WTC11 (cell line): ENCODE results near the gene BBLN. TPM values are rescaled to one million over a fixed set of nuclear protein-coding genes. Genes with fewer than 3 reads are reported as not detected.

Experiments used
- ATAC-seq: fragments of 200-7000 bp; cut with Tn5 transposase; 2 replicates; pipeline ENCODE4 v1.10.0; 2021; ENCODE audit warnings: mild to moderate bottlenecking, moderate library complexity
- CTCF ChIA-PET: fragments of 300-600 bp; sonication (Branson Sonifier 250); formaldehyde crosslinking; loops from one replicate; lab custom pipeline; 2021; ENCODE audit warnings: antibody characterized with exemption; lab: Charles Lee
- POLR2A ChIA-PET: fragments of 350-600 bp; sonication (Branson Sonifier 250); formaldehyde crosslinking; loops from one replicate; lab custom pipeline; 2021; ENCODE audit warnings: antibody characterized with exemption; lab: Charles Lee
- DNase-seq: peaks from one replicate; pipeline ENCODE4 v3.0.0; 2021; ENCODE audit warnings: low spot score
- H3K27ac Mint-ChIP-seq: 2 replicates; pipeline ENCODE4 v1.8.0; 2021; ENCODE audit warnings: mixed read lengths
- H3K27me3 Mint-ChIP-seq: 2 replicates; pipeline ENCODE4 v1.8.0; 2021; ENCODE audit warnings: low read depth, mild to moderate bottlenecking, moderate library complexity, mixed read lengths
- H3K36me3 Mint-ChIP-seq: 2 replicates; pipeline ENCODE4 v1.8.0; 2021; ENCODE audit warnings: mixed read lengths
- H3K4me1 Mint-ChIP-seq: 2 replicates; pipeline ENCODE4 v1.8.0; 2022; ENCODE audit warnings: mixed read lengths
- H3K4me3 Mint-ChIP-seq: 2 replicates; pipeline ENCODE4 v1.8.0; 2021; ENCODE audit warnings: mild to moderate bottlenecking, moderate library complexity, mixed read lengths
- H3K9me3 Mint-ChIP-seq: 2 replicates; pipeline ENCODE4 v1.8.0; 2021; ENCODE audit warnings: mixed read lengths
- ESRRA ChIP-seq: sonication (generic); formaldehyde crosslinking; IDR thresholded peaks from 2 replicates; pipeline ENCODE4 v1.8.1; 2022; ENCODE audit warnings: mild to moderate bottlenecking, missing genetic modification reagents, borderline replicate concordance
- HMGA2 ChIP-seq: fragments of 250-450 bp; sonication (Bioruptor Pico); IDR thresholded peaks from 2 replicates; pipeline ENCODE4 v1.4.0; 2021; ENCODE audit warnings: mild to moderate bottlenecking, moderate library complexity
- KAT7 ChIP-seq: sonication (generic); formaldehyde crosslinking; IDR thresholded peaks from 2 replicates; pipeline ENCODE4 v1.8.1; 2023; ENCODE audit warnings: missing genetic modification reagents, mild to moderate bottlenecking, borderline replicate concordance
- NFE2L1 ChIP-seq: sonication (generic); formaldehyde crosslinking; IDR thresholded peaks from 2 replicates; pipeline ENCODE4 v1.8.1; 2023; ENCODE audit warnings: missing genetic modification reagents
- PRDM15 ChIP-seq: sonication (generic); formaldehyde crosslinking; IDR thresholded peaks from 2 replicates; pipeline ENCODE4 v1.8.0; 2022; ENCODE audit warnings: missing genetic modification reagents
- TP53 ChIP-seq: sonication (generic); formaldehyde crosslinking; IDR thresholded peaks from 2 replicates; pipeline ENCODE4 v1.8.1; 2023; ENCODE audit warnings: mild to moderate bottlenecking, missing genetic modification reagents
- USF2 ChIP-seq: sonication (generic); formaldehyde crosslinking; IDR thresholded peaks from 2 replicates; pipeline ENCODE4 v1.8.1; 2023; ENCODE audit warnings: mild to moderate bottlenecking, missing genetic modification reagents, moderate library complexity
- ZNF232 ChIP-seq: sonication (generic); formaldehyde crosslinking; IDR thresholded peaks from 2 replicates; pipeline ENCODE4 v1.8.0; 2022; ENCODE audit warnings: mild to moderate bottlenecking, missing genetic modification reagents
- ZNF317 ChIP-seq: sonication (generic); formaldehyde crosslinking; IDR thresholded peaks from 2 replicates; pipeline ENCODE4 v1.8.1; 2023; ENCODE audit warnings: low read depth, mild to moderate bottlenecking, moderate library complexity, missing genetic modification reagents, borderline replicate concordance
- total RNA-seq: library from RNA; stranded (reverse); gene quantifications from 3 replicates; pipeline ENCODE4 v1.2.3, GENCODE V29; 2021
- TF ChIP-seq, protein P1 (sequence below): sonication (generic); formaldehyde crosslinking; IDR thresholded peaks from 2 replicates; pipeline ENCODE4 v1.8.0; 2023; ENCODE audit warnings: missing genetic modification reagents, mild to moderate bottlenecking, borderline replicate concordance
- TF ChIP-seq, protein P2 (sequence below): sonication (generic); formaldehyde crosslinking; IDR thresholded peaks from 2 replicates; pipeline ENCODE4 v1.8.1; 2023; ENCODE audit warnings: mild to moderate bottlenecking, moderate library complexity, missing genetic modification reagents
- TF ChIP-seq, protein P3 (sequence below): fragments of 200-600 bp; IDR thresholded peaks from 2 replicates; pipeline ENCODE4 v1.8.0; 2022; ENCODE audit warnings: antibody characterized with exemption

The BBLN gene
- total RNA-seq, 1 experiment from 2014 or later: 77.1 TPM

DNA sequence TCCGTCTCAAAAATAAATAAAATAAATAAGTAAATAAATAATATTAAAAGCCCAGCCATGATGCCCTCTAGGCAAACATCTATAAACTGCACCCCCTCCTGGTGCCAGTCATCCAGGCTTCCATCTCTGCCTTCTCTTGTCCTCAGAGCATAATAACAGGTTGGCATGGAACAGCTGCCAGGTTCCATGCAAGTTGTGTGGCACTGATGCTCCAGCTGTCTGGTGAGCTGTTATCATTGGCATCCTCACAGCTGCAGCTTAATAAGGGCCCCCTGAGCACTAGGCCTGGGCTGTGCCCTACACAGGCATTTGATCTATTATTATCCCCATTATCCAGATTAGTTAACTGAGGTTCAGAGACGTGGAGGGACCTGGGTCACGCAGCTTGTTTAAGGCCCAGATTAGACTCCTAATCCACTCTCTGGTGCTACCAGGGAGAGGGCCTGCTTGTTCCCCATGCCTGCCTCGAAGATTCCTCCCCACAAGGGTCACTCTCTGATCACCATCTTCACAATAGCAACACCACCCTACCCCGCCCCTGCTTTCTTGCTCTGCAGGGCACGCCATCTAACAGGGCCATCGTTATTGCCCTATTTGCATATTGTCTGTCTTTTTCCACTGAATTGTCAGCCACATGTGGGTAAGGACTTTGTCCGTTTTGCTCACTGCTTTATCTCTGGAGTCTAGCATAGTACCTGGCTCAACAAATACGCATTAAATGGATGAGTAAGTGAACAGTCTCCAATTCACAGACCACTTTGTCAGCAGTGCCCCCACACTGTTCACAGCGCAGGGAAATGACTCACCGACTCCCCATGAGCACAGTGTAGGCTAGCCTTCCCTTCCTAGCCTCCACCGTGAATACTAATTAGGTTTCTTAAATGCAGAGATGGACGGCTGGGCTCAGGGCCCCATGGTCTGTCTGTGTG lies 41.6 kb downstream of the BBLN start:
- ATAC-seq (no peak), DNase-seq (no peak)
- Mint-ChIP-seq H3K4me3 (no peak overlapping the region), H3K4me1 (peaks cover 24% of the 10 kb centered on the region), H3K9me3 (no peaks in the 10 kb centered on the region), H3K36me3 (no peaks in the 10 kb centered on the region), H3K27ac (no peak overlapping the region), H3K27me3 (no peaks in the 10 kb centered on the region; the same call in 1 of the 2 replicates)
- CTCF ChIA-PET: interaction anchor here (0.8 to 1.5 kb wide), 3 partner anchors 11 to 51 kb away, joined by 3 to 5 read pairs (median 3); no protein-coding TSS in a partner anchor
- TF ChIP-seq ESRRA (CRISPR knock-in tag) (no peak), PRDM15 (CRISPR knock-in tag) (no peak), ZNF317 (no peak), HMGA2 (CRISPR knock-in tag) (no peak)
- TF ChIP-seq, protein P1, sequence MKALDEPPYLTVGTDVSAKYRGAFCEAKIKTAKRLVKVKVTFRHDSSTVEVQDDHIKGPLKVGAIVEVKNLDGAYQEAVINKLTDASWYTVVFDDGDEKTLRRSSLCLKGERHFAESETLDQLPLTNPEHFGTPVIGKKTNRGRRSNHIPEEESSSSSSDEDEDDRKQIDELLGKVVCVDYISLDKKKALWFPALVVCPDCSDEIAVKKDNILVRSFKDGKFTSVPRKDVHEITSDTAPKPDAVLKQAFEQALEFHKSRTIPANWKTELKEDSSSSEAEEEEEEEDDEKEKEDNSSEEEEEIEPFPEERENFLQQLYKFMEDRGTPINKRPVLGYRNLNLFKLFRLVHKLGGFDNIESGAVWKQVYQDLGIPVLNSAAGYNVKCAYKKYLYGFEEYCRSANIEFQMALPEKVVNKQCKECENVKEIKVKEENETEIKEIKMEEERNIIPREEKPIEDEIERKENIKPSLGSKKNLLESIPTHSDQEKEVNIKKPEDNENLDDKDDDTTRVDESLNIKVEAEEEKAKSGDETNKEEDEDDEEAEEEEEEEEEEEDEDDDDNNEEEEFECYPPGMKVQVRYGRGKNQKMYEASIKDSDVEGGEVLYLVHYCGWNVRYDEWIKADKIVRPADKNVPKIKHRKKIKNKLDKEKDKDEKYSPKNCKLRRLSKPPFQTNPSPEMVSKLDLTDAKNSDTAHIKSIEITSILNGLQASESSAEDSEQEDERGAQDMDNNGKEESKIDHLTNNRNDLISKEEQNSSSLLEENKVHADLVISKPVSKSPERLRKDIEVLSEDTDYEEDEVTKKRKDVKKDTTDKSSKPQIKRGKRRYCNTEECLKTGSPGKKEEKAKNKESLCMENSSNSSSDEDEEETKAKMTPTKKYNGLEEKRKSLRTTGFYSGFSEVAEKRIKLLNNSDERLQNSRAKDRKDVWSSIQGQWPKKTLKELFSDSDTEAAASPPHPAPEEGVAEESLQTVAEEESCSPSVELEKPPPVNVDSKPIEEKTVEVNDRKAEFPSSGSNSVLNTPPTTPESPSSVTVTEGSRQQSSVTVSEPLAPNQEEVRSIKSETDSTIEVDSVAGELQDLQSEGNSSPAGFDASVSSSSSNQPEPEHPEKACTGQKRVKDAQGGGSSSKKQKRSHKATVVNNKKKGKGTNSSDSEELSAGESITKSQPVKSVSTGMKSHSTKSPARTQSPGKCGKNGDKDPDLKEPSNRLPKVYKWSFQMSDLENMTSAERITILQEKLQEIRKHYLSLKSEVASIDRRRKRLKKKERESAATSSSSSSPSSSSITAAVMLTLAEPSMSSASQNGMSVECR (CRISPR knock-in tag): no peak
- TF ChIP-seq, protein P2, sequence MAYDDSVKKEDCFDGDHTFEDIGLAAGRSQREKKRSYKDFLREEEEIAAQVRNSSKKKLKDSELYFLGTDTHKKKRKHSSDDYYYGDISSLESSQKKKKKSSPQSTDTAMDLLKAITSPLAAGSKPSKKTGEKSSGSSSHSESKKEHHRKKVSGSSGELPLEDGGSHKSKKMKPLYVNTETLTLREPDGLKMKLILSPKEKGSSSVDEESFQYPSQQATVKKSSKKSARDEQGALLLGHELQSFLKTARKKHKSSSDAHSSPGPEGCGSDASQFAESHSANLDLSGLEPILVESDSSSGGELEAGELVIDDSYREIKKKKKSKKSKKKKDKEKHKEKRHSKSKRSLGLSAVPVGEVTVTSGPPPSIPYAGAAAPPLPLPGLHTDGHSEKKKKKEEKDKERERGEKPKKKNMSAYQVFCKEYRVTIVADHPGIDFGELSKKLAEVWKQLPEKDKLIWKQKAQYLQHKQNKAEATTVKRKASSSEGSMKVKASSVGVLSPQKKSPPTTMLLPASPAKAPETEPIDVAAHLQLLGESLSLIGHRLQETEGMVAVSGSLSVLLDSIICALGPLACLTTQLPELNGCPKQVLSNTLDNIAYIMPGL (CRISPR knock-in tag): no peak
- TF ChIP-seq, protein P3, sequence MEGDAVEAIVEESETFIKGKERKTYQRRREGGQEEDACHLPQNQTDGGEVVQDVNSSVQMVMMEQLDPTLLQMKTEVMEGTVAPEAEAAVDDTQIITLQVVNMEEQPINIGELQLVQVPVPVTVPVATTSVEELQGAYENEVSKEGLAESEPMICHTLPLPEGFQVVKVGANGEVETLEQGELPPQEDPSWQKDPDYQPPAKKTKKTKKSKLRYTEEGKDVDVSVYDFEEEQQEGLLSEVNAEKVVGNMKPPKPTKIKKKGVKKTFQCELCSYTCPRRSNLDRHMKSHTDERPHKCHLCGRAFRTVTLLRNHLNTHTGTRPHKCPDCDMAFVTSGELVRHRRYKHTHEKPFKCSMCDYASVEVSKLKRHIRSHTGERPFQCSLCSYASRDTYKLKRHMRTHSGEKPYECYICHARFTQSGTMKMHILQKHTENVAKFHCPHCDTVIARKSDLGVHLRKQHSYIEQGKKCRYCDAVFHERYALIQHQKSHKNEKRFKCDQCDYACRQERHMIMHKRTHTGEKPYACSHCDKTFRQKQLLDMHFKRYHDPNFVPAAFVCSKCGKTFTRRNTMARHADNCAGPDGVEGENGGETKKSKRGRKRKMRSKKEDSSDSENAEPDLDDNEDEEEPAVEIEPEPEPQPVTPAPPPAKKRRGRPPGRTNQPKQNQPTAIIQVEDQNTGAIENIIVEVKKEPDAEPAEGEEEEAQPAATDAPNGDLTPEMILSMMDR: no peak
- POLR2A ChIA-PET: no interaction called here

DNA sequence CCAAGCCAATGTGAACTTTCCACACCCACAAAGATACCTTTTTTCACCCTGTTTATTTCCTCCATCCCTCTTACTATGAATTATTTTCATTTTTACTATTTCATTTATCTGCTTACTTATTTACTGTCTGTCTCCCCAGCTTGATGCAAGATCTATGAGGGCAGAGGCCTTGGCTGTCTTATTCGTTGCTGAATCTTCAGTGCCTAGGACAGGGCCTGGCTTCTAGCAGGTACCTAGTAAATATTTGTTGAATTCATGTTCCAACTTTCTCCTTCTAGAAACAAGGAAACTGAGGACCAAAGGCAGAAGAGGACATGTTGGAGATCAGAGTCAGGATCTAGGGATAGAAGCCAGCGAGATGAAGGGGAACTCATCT lies 42.6 kb downstream of the BBLN start:
- TF ChIP-seq KAT7 (CRISPR knock-in tag) (no peak), TP53 (no peak), USF2 (CRISPR knock-in tag) (no peak), NFE2L1 (CRISPR knock-in tag) (no peak), ZNF232 (CRISPR knock-in tag) (no peak)
- peak overlapping the region; percentile 3; the same call in 1 of the 2 replicates for H3K27ac Mint-ChIP-seq
- H3K36me3 Mint-ChIP-seq: no peaks in the 10 kb centered on the region
- H3K9me3 Mint-ChIP-seq: no peaks in the 10 kb centered on the region
- POLR2A ChIA-PET: no interaction called here
- DNase-seq (no peak), ATAC-seq (no peak)
- H3K27me3 Mint-ChIP-seq: no peaks in the 10 kb centered on the region; the same call in 1 of the 2 replicates
- peak overlapping the region; percentile 69 for H3K4me3 Mint-ChIP-seq
- CTCF ChIA-PET: interaction anchor here (1.5 kb wide), 1 partner anchor 52 kb away, joined by 3 read pairs; no protein-coding TSS in a partner anchor
- peaks cover 24% of the 10 kb centered on the region for H3K4me1 Mint-ChIP-seq
